Testis (tissue), 2 donors: ENCODE data around the gene CCDC92B.

Source experiments
- CTCF ChIP-seq, 3 experiments: fragments of 450-650 bp in 2 of 3; fragments of 200-600 bp in 1 of 3; sonication (generic) in 1 of 3; IDR thresholded peaks; one replicate each; pipeline ENCODE4 v1.5.1; 2016 to 2019; ENCODE audit warnings: antibody characterized with exemption in 3 of 3, mild to moderate bottlenecking in 2 of 3, moderate library complexity in 1 of 3
- POLR2A ChIP-seq: fragments of 450-650 bp; IDR thresholded peaks from one replicate; pipeline ENCODE4 v1.6.1; 2017; ENCODE audit warnings: antibody characterized with exemption, mild to moderate bottlenecking, moderate library complexity

- TF ChIP-seq CTCF (IDR thresholded peaks at IDR 0.05) (no peak), POLR2A (no peak)
Observed at GRCh38 chr17:2722611-2723010, 26.8 kb downstream of the CCDC92B start.
